CD4-positive, alpha-beta memory T cell (primary cell): Measurements from ENCODE around the gene GPR156. TPM values are rescaled to one million over a fixed set of nuclear protein-coding genes. Genes with fewer than 3 reads are reported as not detected.

Experiments used
- CTCF ChIA-PET: fragments of 350-600 bp; sonication (Branson Sonifier 250); formaldehyde crosslinking; loops from one replicate; lab custom pipeline; 2021; ENCODE audit warnings: inconsistent platforms; ENCODE audit not compliant: partially characterized antibody; lab: Charles Lee
- POLR2A ChIA-PET: fragments of 350-600 bp; sonication (Branson Sonifier 250); formaldehyde crosslinking; loops from one replicate; lab custom pipeline; 2021; ENCODE audit not compliant: partially characterized antibody; lab: Charles Lee
- DNase-seq, 5 donors: peaks; one replicate each; pipeline versions ENCODE4 v3.0.0 to v3.0.0-alpha.2; 2020 to 2022; ENCODE audit warnings: mixed read lengths in 1 of 5
- H3K27ac ChIP-seq: one replicate; pipeline ENCODE4 v1.7.0; 2013; ENCODE audit warnings: low read depth, low read length
- H3K27me3 ChIP-seq: 2 replicates; pipeline ENCODE4 v1.7.0; 2013; ENCODE audit warnings: mild to moderate bottlenecking, low read length, moderate library complexity; ENCODE audit not compliant: insufficient read depth
- H3K36me3 ChIP-seq: 2 replicates; pipeline ENCODE4 v1.7.0; 2013; ENCODE audit warnings: mild to moderate bottlenecking, low read length, moderate library complexity; ENCODE audit not compliant: insufficient read depth
- H3K4me1 ChIP-seq: 2 replicates; pipeline ENCODE4 v1.7.0; 2013; ENCODE audit warnings: mild to moderate bottlenecking, low read length, moderate library complexity; ENCODE audit not compliant: insufficient read depth
- H3K4me3 ChIP-seq, 2 donors: one replicate each; pipeline ENCODE4 v1.7.0; 2013; ENCODE audit warnings: low read length in 2 of 2, mild to moderate bottlenecking in 1 of 2
- H3K9me3 ChIP-seq, 2 donors: one replicate each; pipeline ENCODE4 v1.7.0; 2013; ENCODE audit warnings: low read length in 2 of 2, control low read depth in 1 of 2; ENCODE audit not compliant: control insufficient read depth in 1 of 2
- H3K27ac Mint-ChIP-seq, 7 donors: one replicate each; pipeline ENCODE4 v1.8.0; 2020 to 2021; ENCODE audit warnings: mixed read lengths in 7 of 7, mild to moderate bottlenecking in 6 of 7, inconsistent platforms in 3 of 7, moderate library complexity in 3 of 7
- H3K27me3 Mint-ChIP-seq, 2 donors: one replicate each; pipeline ENCODE4 v1.8.0; 2020 to 2021; ENCODE audit warnings: mixed read lengths in 2 of 2
- H3K36me3 Mint-ChIP-seq, 2 donors: one replicate each; pipeline ENCODE4 v1.8.0; 2020 to 2021; ENCODE audit warnings: mixed read lengths in 2 of 2, inconsistent platforms in 1 of 2, mild to moderate bottlenecking in 1 of 2
- H3K4me1 Mint-ChIP-seq, 4 donors: one replicate each; pipeline ENCODE4 v1.8.0; 2020 to 2021; ENCODE audit warnings: mixed read lengths in 4 of 4, mild to moderate bottlenecking in 1 of 4
- H3K4me3 Mint-ChIP-seq, 8 donors: one replicate each; pipeline ENCODE4 v1.8.0; 2020 to 2021; ENCODE audit warnings: mixed read lengths in 8 of 8, mild to moderate bottlenecking in 7 of 8, moderate library complexity in 6 of 8, inconsistent platforms in 3 of 8
- H3K9me3 Mint-ChIP-seq, 8 donors: one replicate each; pipeline ENCODE4 v1.8.0; 2020 to 2021; ENCODE audit warnings: mixed read lengths in 8 of 8, mild to moderate bottlenecking in 5 of 8, inconsistent platforms in 3 of 8, moderate library complexity in 1 of 8
- intact Hi-C: fragments of 100-400 bp; cut with micrococcal nuclease; formaldehyde crosslinking; loops from one replicate; pipeline ENCODE4 v1.15.1; 2023
- polyA plus RNA-seq, 2 donors: library from polyadenylated mRNA; unstranded; fragments of 300-500 nt; fragmentation: Illumina TruSeq; gene quantifications; one replicate each; pipeline ENCODE4 v1.2.3, GENCODE V29; 2021
- total RNA-seq, 2 experiments: library from RNA; stranded (reverse); gene quantifications; one replicate each; pipeline ENCODE4 v1.2.3, GENCODE V29; 2021

Gene GPR156
- total and polyA plus RNA-seq, 4 experiments from 2014 or later = not detected

- intact Hi-C loops = no loop called here
- no peaks in the 10 kb centered on the region for H3K36me3 Mint-ChIP-seq
- no peak overlapping the region for H3K4me3 Mint-ChIP-seq
- H3K4me3 ChIP-seq = no peak overlapping the region
- no peaks in the 10 kb centered on the region for H3K4me1 Mint-ChIP-seq
- DNase-seq = no peak
- peaks cover under 1 to 4% of the 10 kb centered on the region in 2 donors for H3K27me3 Mint-ChIP-seq
- ChIA-PET CTCF (no interaction called here), POLR2A (no interaction called here)
- no peaks in the 10 kb centered on the region for H3K4me1 ChIP-seq
- H3K9me3 Mint-ChIP-seq = no peaks in the 10 kb centered on the region
- no peaks in the 10 kb centered on the region for H3K27me3 ChIP-seq
- no peaks in the 10 kb centered on the region for H3K9me3 ChIP-seq
- no peak overlapping the region for H3K27ac Mint-ChIP-seq
- H3K36me3 ChIP-seq = no peaks in the 10 kb centered on the region
- no peak overlapping the region for H3K27ac ChIP-seq
Measured at GRCh38 chr3:120167488-120167887, 117.5 kb downstream of the GPR156 start.

GRCh38 chr3:120163816-120164215, 121.2 kb downstream of the GPR156 start:
- Histone ChIP-seq H3K27ac (no peak overlapping the region), H3K4me1 (no peaks in the 10 kb centered on the region), H3K36me3 (no peaks in the 10 kb centered on the region), H3K4me3 (no peak overlapping the region), H3K9me3 (no peaks in the 10 kb centered on the region), H3K27me3 (no peaks in the 10 kb centered on the region)
- no peaks in the 10 kb centered on the region for H3K4me1 Mint-ChIP-seq
- no peak overlapping the region for H3K4me3 Mint-ChIP-seq
- H3K27ac Mint-ChIP-seq = no peak overlapping the region
- intact Hi-C loops = no loop called here
- CTCF ChIA-PET = interaction anchor here (1.0 kb wide), 1 partner anchor 10 kb away, joined by 3 read pairs; no protein-coding TSS in a partner anchor
- peaks cover 4 to 8% of the 10 kb centered on the region in 2 donors for H3K27me3 Mint-ChIP-seq
- no peak for DNase-seq
- H3K36me3 Mint-ChIP-seq = no peaks in the 10 kb centered on the region
- H3K9me3 Mint-ChIP-seq = peaks cover 0 to 2% (median 0%) of the 10 kb centered on the region in 8 donors
- POLR2A ChIA-PET = no interaction called here

- no peak for DNase-seq
- POLR2A ChIA-PET = no interaction called here
- CTCF ChIA-PET = no interaction called here
Measured at GRCh38 chr3:120163026-120163425, 122.0 kb downstream of the GPR156 start.

GRCh38 chr3:120162400-120162799, 122.6 kb downstream of the GPR156 start:
- intact Hi-C loops = no loop called here
- Mint-ChIP-seq H3K4me1 (no peaks in the 10 kb centered on the region), H3K27ac (no peak overlapping the region), H3K27me3 (peaks cover 4 to 8% of the 10 kb centered on the region in 2 donors), H3K4me3 (no peak overlapping the region), H3K36me3 (no peaks in the 10 kb centered on the region), H3K9me3 (peaks cover 0 to 2% (median 0%) of the 10 kb centered on the region in 8 donors)
- POLR2A ChIA-PET = no interaction called here
- no peak overlapping the region for H3K27ac ChIP-seq
- no peak for DNase-seq
- no peaks in the 10 kb centered on the region for H3K27me3 ChIP-seq
- H3K36me3 ChIP-seq = no peaks in the 10 kb centered on the region
- no peaks in the 10 kb centered on the region for H3K4me1 ChIP-seq
- CTCF ChIA-PET = no interaction called here
- H3K4me3 ChIP-seq = no peak overlapping the region
- no peaks in the 10 kb centered on the region for H3K9me3 ChIP-seq

More at GRCh38 chr3:120163026-120163425, 122.0 kb downstream of the GPR156 start:
- no peaks in the 10 kb centered on the region for H3K4me1 Mint-ChIP-seq
- H3K4me3 Mint-ChIP-seq = no peak overlapping the region
- Histone ChIP-seq H3K27ac (no peak overlapping the region), H3K4me1 (no peaks in the 10 kb centered on the region), H3K27me3 (no peaks in the 10 kb centered on the region), H3K9me3 (no peaks in the 10 kb centered on the region), H3K4me3 (no peak overlapping the region), H3K36me3 (no peaks in the 10 kb centered on the region)
- H3K27ac Mint-ChIP-seq = no peak overlapping the region
- H3K9me3 Mint-ChIP-seq = peaks cover 0 to 2% (median 0%) of the 10 kb centered on the region in 8 donors
- H3K36me3 Mint-ChIP-seq = no peaks in the 10 kb centered on the region
- peaks cover 4 to 8% of the 10 kb centered on the region in 2 donors for H3K27me3 Mint-ChIP-seq
- intact Hi-C loops = no loop called here

GRCh38 chr3:120161902-120162301, 123.1 kb downstream of the GPR156 start:
- CTCF ChIA-PET = interaction anchor here (0.6 kb wide), 1 partner anchor 15 kb away, joined by 3 read pairs; no protein-coding TSS in a partner anchor
- no peak overlapping the region for H3K27ac Mint-ChIP-seq
- H3K4me1 Mint-ChIP-seq = no peaks in the 10 kb centered on the region

GRCh38 chr3:120160050-120160449, 125.0 kb downstream of the GPR156 start:
- no peaks in the 10 kb centered on the region for H3K27me3 ChIP-seq
- no peak overlapping the region for H3K4me3 ChIP-seq
- intact Hi-C loops = no loop called here
- Mint-ChIP-seq H3K4me3 (no peak overlapping the region), H3K27me3 (peaks cover 4 to 8% of the 10 kb centered on the region in 2 donors), H3K27ac (no peak overlapping the region), H3K4me1 (no peaks in the 10 kb centered on the region), H3K36me3 (peaks cover 3 to 7% of the 10 kb centered on the region in 2 donors), H3K9me3 (peaks cover 0 to 14% (median 9%) of the 10 kb centered on the region in 8 donors)
- H3K36me3 ChIP-seq = no peaks in the 10 kb centered on the region
- no peaks in the 10 kb centered on the region for H3K9me3 ChIP-seq
- no peak overlapping the region for H3K27ac ChIP-seq
- ChIA-PET POLR2A (no interaction called here), CTCF (interaction anchor here (1.4 to 1.6 kb wide), 2 partner anchors 9 to 268 kb away, joined by 3 to 5 read pairs; no protein-coding TSS in a partner anchor)
- H3K4me1 ChIP-seq = no peaks in the 10 kb centered on the region
- no peak for DNase-seq

More at GRCh38 chr3:120161902-120162301, 123.1 kb downstream of the GPR156 start:
- Histone ChIP-seq H3K4me3 (no peak overlapping the region), H3K27me3 (no peaks in the 10 kb centered on the region), H3K36me3 (no peaks in the 10 kb centered on the region), H3K4me1 (no peaks in the 10 kb centered on the region), H3K27ac (no peak overlapping the region), H3K9me3 (no peaks in the 10 kb centered on the region)
- intact Hi-C loops = no loop called here
- H3K36me3 Mint-ChIP-seq = no peaks in the 10 kb centered on the region
- no peak for DNase-seq
- H3K4me3 Mint-ChIP-seq = no peak overlapping the region
- H3K9me3 Mint-ChIP-seq = peaks cover 0 to 3% (median 0%) of the 10 kb centered on the region in 8 donors
- peaks cover 4 to 8% of the 10 kb centered on the region in 2 donors for H3K27me3 Mint-ChIP-seq
- POLR2A ChIA-PET = no interaction called here

- H3K36me3 Mint-ChIP-seq = peaks cover 5 to 11% of the 10 kb centered on the region in 2 donors
- intact Hi-C loops = no loop called here
- H3K27me3 ChIP-seq = no peaks in the 10 kb centered on the region
- no peak overlapping the region for H3K4me3 Mint-ChIP-seq
- H3K27ac ChIP-seq = no peak overlapping the region
- no peaks in the 10 kb centered on the region for H3K4me1 Mint-ChIP-seq
- ChIA-PET POLR2A (no interaction called here), CTCF (no interaction called here)
- H3K9me3 Mint-ChIP-seq = peaks cover 2 to 27% (median 20%) of the 10 kb centered on the region in 8 donors
- H3K4me1 ChIP-seq = no peaks in the 10 kb centered on the region
- no peak overlapping the region for H3K4me3 ChIP-seq
- peaks cover 0 to 5% of the 10 kb centered on the region in 2 donors for H3K9me3 ChIP-seq
- H3K27me3 Mint-ChIP-seq = peaks cover 0 to 8% of the 10 kb centered on the region in 2 donors
- DNase-seq = no peak
- no peak overlapping the region for H3K27ac Mint-ChIP-seq
- no peaks in the 10 kb centered on the region for H3K36me3 ChIP-seq
Measured at GRCh38 chr3:120157681-120158080, 127.3 kb downstream of the GPR156 start.
